NCI-H1436 (cell line): Measurements from ENCODE around the gene PRKAR1B.

Experiments
- DNase-seq: peaks from one replicate; lab custom pipeline; 2025; lab: John Stamatoyannopoulos, UW

Gene PRKAR1B

GRCh38 chr7:602341-603141, 124.5 kb downstream of the PRKAR1B start:
- DNase-seq, result no peak

DNA sequence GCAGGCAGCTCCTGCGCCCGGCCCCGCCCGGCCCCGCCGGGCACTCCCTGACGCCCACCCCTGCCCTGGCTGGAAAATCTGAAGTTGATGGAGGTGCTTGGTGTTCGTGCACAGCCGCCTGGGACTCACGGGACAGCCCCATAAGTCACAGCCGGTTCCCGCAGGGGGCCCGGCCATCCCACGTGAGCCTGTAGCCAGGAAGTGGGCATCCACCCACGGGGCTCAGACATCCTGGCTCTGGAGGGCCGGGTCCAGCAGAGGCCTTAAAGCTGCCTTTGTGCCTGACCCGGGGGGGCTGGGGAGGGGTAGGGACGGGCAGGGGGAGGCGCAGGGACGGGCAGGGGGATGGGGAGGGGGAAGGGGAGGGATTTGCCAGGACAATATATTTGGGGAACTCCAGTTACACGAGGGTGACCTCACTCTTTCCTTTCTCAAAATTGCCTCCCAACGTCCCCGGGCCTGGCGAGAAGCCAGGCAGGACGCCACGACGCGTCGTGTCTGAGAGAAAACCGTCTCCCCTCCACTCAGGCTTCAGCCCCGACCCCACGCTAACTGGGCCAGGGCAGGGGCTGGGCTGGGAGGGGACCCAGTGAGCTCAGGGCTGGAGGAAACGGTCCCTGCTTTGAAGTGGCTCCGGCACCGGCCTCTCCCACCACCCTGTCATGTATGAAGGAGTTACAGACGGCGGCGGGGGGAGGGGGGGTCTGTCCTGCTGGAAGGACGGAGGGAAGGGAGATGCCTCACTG, 125.3 kb downstream of the PRKAR1B start:
- DNase-seq, result no peak

DNA sequence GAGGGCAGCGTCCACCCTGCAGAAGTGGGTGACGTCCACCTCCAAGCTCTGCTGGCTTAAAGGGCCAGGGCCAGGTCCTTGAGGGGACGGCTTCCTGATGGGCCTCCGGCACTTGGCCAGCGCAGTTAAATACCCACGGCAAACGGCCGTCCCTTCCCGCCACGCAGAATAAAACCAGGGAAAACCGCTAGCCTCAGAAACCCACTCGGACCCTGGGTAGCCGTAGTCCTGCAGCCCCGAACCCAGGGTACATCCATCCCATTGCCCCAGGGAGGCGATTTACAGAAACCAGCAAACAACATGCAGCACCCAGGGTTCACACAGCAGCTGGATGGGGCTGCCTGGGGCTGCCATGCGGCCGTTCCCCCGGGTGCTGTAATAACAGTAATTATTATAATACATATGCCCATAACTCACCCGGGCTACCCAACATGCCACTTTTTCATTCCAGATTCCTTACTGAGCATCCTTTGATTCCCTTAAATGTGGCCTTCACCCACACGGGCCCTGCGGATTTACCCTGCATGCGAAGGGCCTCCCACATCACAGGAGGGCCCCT, 126.0 kb downstream of the PRKAR1B start:
- peak; percentile 42 for DNase-seq

DNA sequence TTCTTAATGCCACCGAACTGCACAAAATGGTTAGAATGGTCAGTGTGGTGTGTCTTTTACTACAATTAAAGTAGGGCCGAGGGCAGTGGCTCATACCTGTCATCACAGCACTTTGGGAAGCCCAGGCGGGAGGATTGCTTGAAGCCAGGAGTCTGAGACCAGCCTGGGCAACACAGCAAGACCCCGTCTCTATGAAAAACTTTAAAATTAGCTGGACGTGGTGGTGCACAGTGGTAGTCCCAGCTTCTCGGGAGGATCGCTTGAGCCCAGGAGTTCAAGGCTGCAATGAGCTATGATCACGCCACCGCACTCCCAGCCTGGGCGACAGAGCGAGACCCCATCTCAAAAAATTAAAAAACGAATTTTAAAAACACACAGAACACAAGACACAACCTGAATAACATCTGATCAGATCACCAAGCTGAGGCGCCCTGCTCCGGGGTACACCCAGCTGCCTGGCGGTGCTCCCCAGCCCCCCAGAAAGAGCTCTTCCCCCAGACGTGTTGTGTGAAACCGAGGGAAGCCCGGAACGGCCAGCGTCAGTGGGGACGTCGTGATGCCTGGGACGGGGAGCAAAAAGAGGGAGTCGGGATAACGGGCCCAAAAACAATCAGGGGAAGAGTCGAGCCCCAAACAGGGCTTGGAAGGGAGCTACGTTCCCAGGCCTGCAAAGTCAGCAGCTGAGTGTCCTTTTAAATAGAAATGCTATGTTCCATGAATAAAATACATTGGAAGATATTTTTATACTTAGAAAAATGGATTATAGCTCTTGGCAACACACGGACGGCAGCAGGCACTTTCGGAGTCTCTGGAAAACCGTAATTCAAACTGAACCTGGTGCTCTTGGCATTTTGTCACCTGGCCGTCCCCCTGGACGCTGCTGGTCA, 126.7 kb downstream of the PRKAR1B start:
- no peak for DNase-seq

DNA sequence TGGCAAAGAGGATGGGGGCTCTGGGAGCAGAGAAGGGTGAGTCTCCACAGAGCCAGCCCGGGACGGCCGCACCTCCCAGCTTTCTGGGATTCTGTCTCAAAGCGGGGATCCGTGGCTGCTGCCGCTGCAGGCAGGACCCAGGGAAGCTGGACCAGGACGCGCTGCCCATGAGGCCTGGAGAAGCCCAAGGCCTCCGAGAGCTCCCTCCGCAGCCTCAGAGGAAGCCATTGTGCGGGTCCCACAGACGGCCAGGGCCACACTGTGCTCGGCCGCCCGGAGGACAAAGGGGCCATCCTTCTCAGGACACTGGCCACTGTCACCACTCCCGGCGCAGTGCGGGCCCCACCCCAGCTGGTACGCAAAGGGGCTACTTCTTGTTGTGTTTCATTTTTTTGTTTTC, 128.2 kb downstream of the PRKAR1B start:
- no peak for DNase-seq

GRCh38 chr7:597348-598178, 129.5 kb downstream of the PRKAR1B start:
- no peak for DNase-seq

DNA sequence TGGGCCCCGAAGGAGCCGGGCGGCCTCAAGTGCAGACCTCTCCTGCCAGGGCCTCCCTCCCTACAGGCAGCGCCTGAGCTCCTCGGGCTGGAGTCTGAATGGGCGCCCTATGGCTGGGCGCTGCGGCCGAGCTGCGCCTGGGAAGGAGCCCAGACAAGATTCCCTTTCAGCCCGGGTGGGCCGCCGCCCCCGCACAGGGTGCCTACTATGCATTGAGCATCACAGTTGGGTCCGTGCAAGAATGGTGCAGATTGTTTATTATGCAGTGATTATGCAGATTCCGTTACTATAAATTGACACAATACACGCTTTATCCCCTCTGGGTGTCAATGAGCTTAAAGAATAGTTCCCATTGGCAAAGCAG, 130.3 kb downstream of the PRKAR1B start:
- no peak for DNase-seq

- DNase-seq, result no peak
These were observed 130.8 kb downstream of the PRKAR1B start for GRCh38 chr7:596071-596818.

GRCh38 chr7:595621-596010, 131.5 kb downstream of the PRKAR1B start:
- DNase-seq, result no peak

DNA sequence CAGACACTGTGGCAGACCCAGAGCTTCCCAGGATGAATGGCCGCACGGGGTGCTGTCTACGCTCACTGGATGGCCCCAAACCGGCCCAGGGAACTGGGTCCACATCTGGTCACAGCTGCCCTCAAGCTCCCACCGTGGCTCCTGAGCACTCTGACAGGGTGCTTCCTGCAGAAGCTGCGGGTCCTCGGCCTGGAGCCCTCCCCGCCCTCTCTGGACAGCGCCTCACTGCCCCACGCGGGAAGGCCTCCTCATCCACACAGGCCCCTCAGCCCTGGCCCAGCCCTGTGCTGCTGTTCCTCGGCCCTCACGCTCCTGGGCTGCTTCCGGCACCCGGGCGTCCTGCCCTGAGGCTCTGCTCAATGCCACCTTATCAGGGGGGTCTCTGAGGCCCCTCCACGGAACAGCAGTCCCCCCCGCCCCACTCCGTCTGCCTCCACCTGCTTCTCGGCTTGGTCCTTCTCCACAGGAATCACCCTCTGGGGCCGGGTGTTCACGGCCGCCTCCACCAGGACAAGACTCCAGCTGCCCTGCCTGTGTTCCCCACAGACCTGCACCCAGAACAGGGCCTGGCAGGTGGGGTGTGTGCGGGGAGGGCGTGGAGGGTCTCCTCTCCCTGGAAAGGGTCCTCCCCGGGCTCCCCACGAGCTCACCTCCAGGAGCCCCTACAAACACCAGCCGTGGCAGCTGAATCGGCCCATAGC, 132.0 kb downstream of the PRKAR1B start:
- DNase-seq, result no peak

DNA sequence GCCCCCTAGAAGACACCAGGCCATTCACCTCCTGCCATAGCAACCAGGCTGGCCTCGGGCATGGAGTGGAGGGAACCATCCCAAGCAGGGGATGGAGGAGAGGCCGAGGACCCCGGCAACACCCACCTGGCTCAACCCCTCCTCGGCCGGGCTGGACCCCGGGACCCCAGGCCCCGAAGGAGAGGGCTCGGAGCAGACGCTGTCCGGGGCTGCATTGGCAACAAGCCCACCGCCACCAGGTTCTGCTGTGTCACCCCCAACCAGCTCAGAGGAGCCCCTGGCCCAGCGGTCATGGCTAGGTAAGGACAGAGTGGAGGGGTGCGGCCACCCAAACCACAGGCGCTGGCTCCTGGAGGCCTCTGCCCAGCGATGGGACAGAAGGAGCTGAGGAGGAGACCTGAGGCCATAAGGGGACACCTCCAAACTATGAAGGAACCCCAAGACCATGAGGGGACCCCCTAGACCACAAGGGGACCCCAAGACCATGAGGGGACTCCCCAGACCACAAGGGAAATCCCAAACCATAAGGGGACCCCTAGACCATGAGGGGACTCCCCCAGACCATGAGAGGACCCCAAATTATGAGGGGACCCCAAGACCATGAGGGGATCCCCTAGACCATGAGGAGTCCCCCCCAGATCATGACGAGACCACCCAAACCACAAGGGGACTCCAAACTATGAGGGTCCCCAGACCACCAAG, 132.7 kb downstream of the PRKAR1B start:
- no peak for DNase-seq

DNA sequence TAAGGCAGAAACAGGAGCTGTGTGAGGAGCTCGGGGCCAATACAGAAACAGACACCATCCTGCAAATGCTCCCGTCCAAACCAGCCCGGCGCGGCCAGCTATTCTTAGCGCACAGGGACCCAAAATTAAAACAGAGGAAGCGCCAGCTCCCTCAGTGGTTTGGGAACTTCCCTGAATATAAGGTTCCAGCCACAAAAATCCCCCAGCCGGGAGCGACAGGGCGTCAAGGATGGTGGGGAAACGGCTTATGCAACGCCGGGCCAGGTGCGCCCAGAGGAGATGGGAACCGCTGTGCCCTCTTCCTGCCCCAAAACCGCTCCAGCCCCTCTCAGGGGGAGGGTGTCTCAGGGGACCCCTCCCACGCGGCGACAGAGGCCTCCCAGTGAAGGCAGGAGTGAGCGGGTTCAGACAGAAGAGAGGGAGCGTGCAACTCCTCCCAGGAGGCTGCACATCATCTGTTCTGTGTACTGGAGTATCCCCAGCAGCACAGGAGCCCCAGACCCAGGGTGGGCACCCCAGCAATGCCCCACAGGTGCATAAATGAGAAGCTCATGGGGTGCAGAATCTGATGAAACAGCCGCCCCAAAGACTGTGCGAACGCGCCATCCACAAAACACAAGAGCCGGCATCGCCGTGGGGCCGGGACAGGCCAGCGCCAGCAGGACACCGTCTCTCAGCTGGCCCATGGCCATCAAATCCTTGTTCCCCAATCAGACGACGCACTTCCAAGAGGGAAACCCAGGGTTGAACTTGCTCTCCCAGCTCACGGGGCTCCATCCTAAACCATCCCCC, 133.6 kb downstream of the PRKAR1B start:
- DNase-seq, result no peak

GRCh38 chr7:591856-592628, 135.0 kb downstream of the PRKAR1B start:
- no peak for DNase-seq

DNA sequence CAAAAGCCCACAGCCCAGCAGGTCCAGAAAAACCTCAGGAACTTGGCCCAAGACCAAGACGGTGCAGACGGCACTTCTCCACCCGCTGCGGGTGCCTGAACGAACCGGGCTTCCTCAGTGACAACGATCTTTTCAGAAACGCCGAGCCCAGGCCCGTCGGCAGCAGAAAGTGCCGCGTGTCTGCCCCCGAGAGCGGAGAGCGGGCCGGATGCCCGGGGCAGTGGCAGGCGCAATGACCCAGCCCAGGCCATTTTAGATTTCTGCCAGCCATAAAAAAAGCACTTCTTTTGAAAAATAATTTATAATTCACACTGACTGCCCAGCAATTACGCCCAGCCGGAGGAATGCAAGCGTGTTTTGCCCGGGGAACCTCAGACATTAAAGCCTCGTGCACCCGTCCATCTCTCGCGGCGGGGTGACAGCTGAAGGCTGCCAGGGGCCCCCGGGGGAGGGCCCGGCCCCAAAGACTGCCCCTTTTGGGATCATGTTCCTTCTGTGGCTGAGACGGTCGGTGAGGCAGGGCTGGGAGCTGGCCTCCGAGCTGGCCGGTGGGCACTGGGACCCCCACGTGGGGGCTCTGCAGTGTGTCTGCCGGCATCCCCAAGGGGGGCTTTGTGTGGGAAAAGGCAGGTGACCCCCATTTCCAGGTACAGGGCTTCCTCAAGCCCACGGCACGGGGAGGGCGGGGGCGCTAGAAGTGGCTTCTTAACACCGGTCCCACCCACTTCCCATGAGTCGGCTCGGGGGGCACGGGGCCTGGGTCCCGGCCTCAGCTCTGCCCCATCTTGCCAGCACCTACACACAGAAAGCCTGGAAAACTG, 136.1 kb downstream of the PRKAR1B start:
- DNase-seq, result no peak

- no peak for DNase-seq
These were observed 137.1 kb downstream of the PRKAR1B start for GRCh38 chr7:589781-590575.

DNA sequence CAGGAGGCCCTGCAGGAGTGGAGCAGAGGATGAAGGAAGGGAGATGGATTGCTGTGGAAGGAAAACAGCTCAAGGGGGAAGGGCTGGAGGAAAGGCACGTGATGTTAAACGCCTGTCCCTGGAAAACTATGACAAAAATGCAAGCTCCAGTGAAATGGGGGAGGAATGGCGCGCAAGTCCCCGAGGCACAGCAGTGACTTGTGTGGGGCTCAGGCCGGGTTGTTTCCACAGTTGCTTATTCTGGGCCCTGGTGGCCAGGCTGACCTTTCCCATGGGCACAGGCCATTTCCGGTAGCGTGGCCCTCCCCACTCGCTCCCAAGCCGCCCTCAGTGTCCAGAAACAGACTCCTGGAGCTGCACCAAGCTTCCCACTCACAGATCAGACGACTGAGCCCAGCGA, 139.3 kb downstream of the PRKAR1B start:
- no peak for DNase-seq
